Superior temporal gyrus (tissue), 1 donor: ENCODE data around the gene FLVCR2.
"Not testable (repeated sequence)": the region's sequence is repeated elsewhere in the genome, so short reads cannot be mapped to it uniquely, and the experiment has no call there.

Source experiments
- DNase-seq: peaks from one replicate; pipeline ENCODE4 v3.0.0-alpha.2; 2016; ENCODE audit errors: extremely low spot score

The FLVCR2 gene

GRCh38 chr14:75661499-75661814 lies 83.0 kb downstream of the FLVCR2 start:
- DNase-seq = peak; percentile 40

GRCh38 chr14:75662966-75663365 lies 84.5 kb downstream of the FLVCR2 start:
- DNase-seq = no peak

GRCh38 chr14:75667099-75667765 lies 88.8 kb downstream of the FLVCR2 start:
- DNase-seq = peak; percentile 69

GRCh38 chr14:75672605-75673192 lies 94.3 kb downstream of the FLVCR2 start:
- DNase-seq = no peak

- no peak for DNase-seq
Measured at GRCh38 chr14:75673345-75674035, 95.1 kb downstream of the FLVCR2 start.

GRCh38 chr14:75675265-75675960 lies 97.0 kb downstream of the FLVCR2 start:
- DNase-seq = no peak

GRCh38 chr14:75685910-75686309 lies 107.5 kb downstream of the FLVCR2 start:
- DNase-seq = no peak

- DNase-seq = no peak
Measured at GRCh38 chr14:75689012-75689411, 110.6 kb downstream of the FLVCR2 start.

- no peak for DNase-seq
Measured at GRCh38 chr14:75690010-75690409, 111.6 kb downstream of the FLVCR2 start.

GRCh38 chr14:75695025-75695424 lies 116.6 kb downstream of the FLVCR2 start:
- not testable (repeated sequence) for DNase-seq

GRCh38 chr14:75697386-75697785 lies 119.0 kb downstream of the FLVCR2 start:
- peak; percentile 35 for DNase-seq
